Hepatocyte (in vitro differentiated cells): ENCODE results near the gene ADAP1.

Experiments used
- EZH2 ChIP-seq: fragments of 200-600 bp; sonication (generic); IDR thresholded peaks from 2 replicates; pipeline ENCODE4 v1.6.1; 2016; ENCODE audit warnings: antibody characterized with exemption, mild to moderate bottlenecking, borderline replicate concordance
- TF ChIP-seq, protein P1 (sequence below): fragments of 200-600 bp; sonication (generic); IDR thresholded peaks from 2 replicates; pipeline ENCODE4 v1.5.1; 2016; ENCODE audit warnings: antibody characterized with exemption, mild to moderate bottlenecking; ENCODE audit not compliant: poor library complexity

DNA sequence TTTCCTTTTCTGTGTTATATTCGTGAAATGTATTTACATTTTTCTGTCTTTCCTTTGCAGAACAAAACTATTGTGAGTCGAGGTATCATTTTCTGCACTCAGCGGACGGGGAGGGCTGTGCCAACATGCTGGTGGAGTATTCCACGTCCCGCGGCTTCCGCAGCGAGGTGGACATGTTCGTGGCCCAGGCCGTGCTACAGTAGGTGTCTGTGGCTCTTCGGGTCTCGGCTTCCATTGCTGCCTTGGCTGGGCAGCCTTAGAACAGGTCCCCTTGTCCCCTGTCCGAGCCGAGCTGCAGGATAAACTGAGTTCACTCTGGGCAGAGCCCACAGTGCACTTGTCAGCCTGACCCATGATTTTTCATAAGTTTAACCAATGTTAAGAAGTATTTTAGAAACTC lies 63.6 kb downstream of the ADAP1 start:
- TF ChIP-seq, protein P1, sequence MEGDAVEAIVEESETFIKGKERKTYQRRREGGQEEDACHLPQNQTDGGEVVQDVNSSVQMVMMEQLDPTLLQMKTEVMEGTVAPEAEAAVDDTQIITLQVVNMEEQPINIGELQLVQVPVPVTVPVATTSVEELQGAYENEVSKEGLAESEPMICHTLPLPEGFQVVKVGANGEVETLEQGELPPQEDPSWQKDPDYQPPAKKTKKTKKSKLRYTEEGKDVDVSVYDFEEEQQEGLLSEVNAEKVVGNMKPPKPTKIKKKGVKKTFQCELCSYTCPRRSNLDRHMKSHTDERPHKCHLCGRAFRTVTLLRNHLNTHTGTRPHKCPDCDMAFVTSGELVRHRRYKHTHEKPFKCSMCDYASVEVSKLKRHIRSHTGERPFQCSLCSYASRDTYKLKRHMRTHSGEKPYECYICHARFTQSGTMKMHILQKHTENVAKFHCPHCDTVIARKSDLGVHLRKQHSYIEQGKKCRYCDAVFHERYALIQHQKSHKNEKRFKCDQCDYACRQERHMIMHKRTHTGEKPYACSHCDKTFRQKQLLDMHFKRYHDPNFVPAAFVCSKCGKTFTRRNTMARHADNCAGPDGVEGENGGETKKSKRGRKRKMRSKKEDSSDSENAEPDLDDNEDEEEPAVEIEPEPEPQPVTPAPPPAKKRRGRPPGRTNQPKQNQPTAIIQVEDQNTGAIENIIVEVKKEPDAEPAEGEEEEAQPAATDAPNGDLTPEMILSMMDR, result no peak
- no peak for TF ChIP-seq EZH2
